Muscle of leg (tissue), 11 donors: ENCODE results near the gene PIP5K1B. TPM values are rescaled to one million over a fixed set of nuclear protein-coding genes. Genes with fewer than 3 reads are reported as not detected.

Experiments used
- DNase-seq: peaks from one replicate; pipeline ENCODE4 v3.0.0; 2013
- H3K27ac ChIP-seq: one replicate; pipeline ENCODE4 v1.5.1; 2013; ENCODE audit warnings: mild to moderate bottlenecking, low read length, control low read depth
- H3K27me3 ChIP-seq: one replicate; pipeline ENCODE4 v1.6.1; 2013; ENCODE audit warnings: low read length; ENCODE audit not compliant: control insufficient read depth, insufficient read depth
- H3K36me3 ChIP-seq: one replicate; pipeline ENCODE4 v1.6.1; 2013; ENCODE audit warnings: low read length; ENCODE audit not compliant: control insufficient read depth, insufficient read depth
- H3K4me1 ChIP-seq: one replicate; pipeline ENCODE4 v1.6.1; 2013; ENCODE audit warnings: low read length; ENCODE audit not compliant: control insufficient read depth, insufficient read depth
- H3K4me3 ChIP-seq: one replicate; pipeline ENCODE4 v1.5.1; 2013; ENCODE audit warnings: low read length, control low read depth
- H3K9me3 ChIP-seq: replicated peaks from 2 replicates; pipeline ENCODE4 v1.6.1; 2013; ENCODE audit warnings: low read depth, low read length; ENCODE audit not compliant: control insufficient read depth
- whole genome bisulfite sequencing: methylation state at CpG from one replicate; pipeline ENCODE4 v1.1.5; 2013; ENCODE audit warnings: missing lambda C conversion rate; ENCODE audit not compliant: insufficient coverage; 5-methylcytosine and 5-hydroxymethylcytosine counted together
- polyA plus RNA-seq, 8 donors: library from polyadenylated mRNA; unstranded; fragments of 120-200 nt; gene quantifications; one replicate each; pipeline versions ENCODE4 v1.2.1 to v1.2.3, GENCODE V29; 2013; ENCODE audit warnings: inconsistent platforms in 1 of 8, low replicate concordance in 1 of 8; ENCODE audit not compliant: insufficient read length in 8 of 8, insufficient read depth in 1 of 8
- total RNA-seq: library from RNA; stranded (reverse); fragments of 120-200 nt; gene quantifications from one replicate; pipeline ENCODE4 v1.2.4, GENCODE V29; 2013

The PIP5K1B gene
- total and polyA plus RNA-seq, 9 donors = 0.91 to 3.1 (median 1.3) TPM

DNA sequence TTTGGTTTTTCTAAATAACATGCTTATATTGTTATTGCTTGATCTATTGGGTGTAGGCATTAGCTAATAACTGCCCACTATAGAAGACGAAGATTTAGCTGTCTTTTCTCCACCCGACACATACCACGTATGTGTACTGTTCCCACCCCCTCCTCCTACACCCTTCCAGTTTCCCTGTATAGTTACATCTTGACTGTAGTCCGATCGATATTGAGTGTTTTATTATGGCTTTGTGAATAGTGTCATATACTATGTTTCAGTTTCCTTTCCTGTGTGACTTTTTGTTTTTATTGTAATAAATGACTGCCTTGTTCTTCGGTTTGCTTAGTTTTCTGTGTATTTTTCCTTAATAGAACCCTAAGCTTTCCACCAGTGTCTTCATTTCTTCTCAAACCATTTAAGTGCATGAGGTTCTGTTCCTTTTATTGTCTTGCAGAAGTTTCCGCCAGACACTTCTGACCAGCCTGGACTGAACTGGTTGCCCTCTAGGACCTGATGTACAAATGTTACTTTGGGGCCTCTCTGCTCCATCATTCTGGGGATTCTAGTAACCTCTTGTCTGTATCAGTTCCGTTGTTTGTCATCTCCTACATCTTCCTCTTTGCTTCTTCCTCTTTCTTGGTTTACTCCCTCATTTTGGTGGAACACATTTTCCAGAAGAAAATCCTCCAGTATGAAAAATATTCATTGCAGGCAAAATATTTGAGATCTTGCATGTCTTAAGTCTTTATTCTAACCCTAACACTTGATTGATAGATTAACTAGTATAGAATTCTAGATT is 247.0 kb downstream of the PIP5K1B start:
- Histone ChIP-seq H3K4me1 (no peaks in the 10 kb centered on the region), H3K4me3 (no peak overlapping the region), H3K27ac (no peak overlapping the region), H3K9me3 (no peaks in the 10 kb centered on the region), H3K27me3 (no peaks in the 10 kb centered on the region), H3K36me3 (no peaks in the 10 kb centered on the region)
- peak; percentile 58 for DNase-seq
- 100% methylated on average over 1 of the region's 8 CpGs for WGBS

DNA sequence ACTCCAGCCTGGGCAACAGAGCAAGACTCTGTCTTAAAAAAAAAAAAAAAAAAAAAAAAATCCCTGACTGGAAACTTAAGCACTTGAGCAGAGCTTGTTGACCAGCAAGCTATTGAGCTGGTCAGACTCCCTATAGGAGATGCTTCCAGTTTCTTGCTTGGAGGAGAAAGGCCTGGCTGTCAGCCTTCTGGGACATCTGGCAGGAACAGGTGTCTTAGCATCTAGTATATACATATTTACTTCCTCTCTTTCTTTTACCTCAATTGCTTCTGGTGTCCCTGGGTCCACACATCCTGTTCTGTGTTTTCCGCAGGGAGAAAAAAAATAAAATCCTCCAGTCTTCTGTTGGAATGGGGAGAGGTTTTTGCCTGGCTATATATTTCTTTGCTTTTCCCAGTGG is 248.7 kb downstream of the PIP5K1B start:
- WGBS = no CpG with 5 or more reads among the region's 1 CpG
- Histone ChIP-seq H3K4me1 (no peaks in the 10 kb centered on the region), H3K4me3 (no peak overlapping the region), H3K9me3 (no peaks in the 10 kb centered on the region), H3K27ac (no peak overlapping the region), H3K36me3 (no peaks in the 10 kb centered on the region), H3K27me3 (no peaks in the 10 kb centered on the region)
- no peak for DNase-seq

DNA sequence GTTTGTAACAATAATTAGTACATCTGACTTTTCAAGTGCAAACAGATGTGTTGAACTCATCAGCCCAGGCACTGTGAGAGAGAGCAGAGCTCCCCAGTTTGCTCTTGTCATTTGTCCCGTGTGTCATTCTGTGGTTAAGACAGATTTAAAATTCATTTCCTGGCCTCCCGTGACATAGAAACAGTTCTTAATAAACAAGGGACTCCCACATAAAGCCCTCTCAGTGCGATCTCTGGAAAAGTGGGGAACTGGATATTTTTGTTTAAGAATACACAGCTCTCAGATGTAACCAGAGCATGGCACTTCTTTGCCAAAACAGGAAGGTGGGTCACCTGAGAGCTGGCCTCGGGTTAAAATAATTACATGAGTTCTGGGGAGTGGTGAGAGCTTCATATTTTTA is 250.3 kb downstream of the PIP5K1B start:
- no peaks in the 10 kb centered on the region for H3K4me1 ChIP-seq
- WGBS = no CpG with 5 or more reads among the region's 4 CpGs
- no peak overlapping the region for H3K4me3 ChIP-seq
- no peaks in the 10 kb centered on the region for H3K27me3 ChIP-seq
- no peaks in the 10 kb centered on the region for H3K36me3 ChIP-seq
- peak; percentile 23 for DNase-seq
- no peaks in the 10 kb centered on the region for H3K9me3 ChIP-seq
- H3K27ac ChIP-seq = no peak overlapping the region

DNA sequence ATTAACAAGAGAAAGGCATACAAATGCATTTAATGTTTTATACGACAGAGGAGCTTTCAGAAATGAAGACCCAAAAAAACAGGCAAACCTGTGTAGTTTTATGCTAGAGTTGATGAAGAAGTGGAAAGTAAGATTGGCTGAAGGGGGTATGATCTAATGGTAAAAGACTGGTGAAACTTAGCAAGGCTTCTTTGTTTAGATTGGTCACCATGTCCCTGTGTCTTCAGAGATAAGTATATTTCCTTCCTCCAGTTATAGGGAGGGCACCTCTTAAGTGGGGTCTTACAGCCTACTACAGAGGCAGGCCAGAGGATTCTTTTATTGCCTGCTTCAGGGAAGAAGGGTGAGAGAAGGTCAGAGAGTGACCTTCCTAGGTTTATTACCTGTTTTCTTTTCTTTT is 252.4 kb downstream of the PIP5K1B start:
- H3K27ac ChIP-seq = no peak overlapping the region
- H3K27me3 ChIP-seq = no peaks in the 10 kb centered on the region
- H3K36me3 ChIP-seq = no peaks in the 10 kb centered on the region
- WGBS = 100% methylated on average over 1 of the region's 1 CpG
- no peaks in the 10 kb centered on the region for H3K9me3 ChIP-seq
- no peak for DNase-seq
- no peaks in the 10 kb centered on the region for H3K4me1 ChIP-seq
- no peak overlapping the region for H3K4me3 ChIP-seq

DNA sequence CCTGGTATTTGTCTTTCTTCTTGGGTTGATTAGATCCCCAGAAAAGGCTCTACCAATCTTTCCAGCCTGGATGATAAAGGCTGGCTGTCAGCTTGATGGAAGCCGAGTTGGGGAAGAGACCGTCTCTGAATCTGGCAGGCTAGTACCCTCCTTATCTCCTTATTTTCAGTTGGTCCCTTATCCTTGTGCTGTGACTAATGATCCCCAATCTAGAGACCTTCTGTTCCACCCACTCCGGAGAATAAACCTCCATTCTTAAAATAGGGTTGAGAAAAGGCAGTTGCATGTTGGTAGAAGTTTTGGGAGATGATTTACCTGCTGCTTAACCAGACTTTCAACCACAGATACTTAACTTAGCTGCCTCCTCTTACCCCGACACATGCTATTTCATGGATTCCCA is 256.5 kb downstream of the PIP5K1B start:
- Histone ChIP-seq H3K27me3 (no peaks in the 10 kb centered on the region), H3K27ac (no peak overlapping the region), H3K36me3 (no peaks in the 10 kb centered on the region), H3K4me3 (no peak overlapping the region), H3K9me3 (no peaks in the 10 kb centered on the region), H3K4me1 (no peaks in the 10 kb centered on the region)
- no CpG with 5 or more reads among the region's 4 CpGs for WGBS
- DNase-seq = no peak

DNA sequence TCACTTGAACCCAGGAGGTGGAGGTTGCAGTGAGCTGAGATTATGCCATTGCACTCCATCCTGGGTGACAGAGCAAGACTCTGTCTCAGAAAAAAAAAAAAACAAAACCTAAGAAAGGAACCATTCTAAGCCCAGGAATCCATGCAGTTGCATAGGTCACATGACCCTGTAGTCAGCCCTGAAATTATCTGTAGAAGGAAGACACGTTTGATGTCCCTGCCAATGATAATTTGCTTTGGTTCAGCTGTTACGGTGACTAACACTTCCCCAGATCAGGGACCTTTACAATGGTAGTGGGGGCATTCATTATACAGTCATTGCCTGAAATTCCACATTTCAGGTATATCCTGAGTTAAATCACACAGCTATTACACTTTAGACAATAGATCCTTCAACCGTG is 258.4 kb downstream of the PIP5K1B start:
- WGBS = no CpG with 5 or more reads among the region's 3 CpGs

DNA sequence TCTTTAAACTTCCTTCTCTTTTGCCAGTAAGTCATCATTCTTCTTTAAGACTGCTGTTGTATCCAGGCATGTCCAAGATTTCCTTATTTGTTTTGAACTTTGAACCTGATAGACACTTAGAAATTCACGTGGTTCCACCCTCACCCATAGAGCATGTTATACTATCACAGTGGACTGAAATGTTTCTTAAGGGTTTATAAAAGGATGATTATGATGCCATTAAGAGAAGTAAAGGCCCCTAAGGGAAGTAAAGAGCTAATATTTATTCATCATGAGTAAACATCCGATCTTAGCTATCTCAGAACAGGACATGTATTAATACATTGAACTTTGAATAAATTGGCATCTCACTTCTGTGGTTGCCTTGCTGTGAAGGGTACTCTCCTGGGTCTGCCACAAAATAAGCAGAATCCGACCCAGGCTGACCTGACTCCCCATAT is 259.1 kb downstream of the PIP5K1B start:
- no peak for DNase-seq
- Histone ChIP-seq H3K4me1 (no peaks in the 10 kb centered on the region), H3K4me3 (no peak overlapping the region), H3K36me3 (no peaks in the 10 kb centered on the region), H3K27me3 (no peaks in the 10 kb centered on the region), H3K9me3 (no peaks in the 10 kb centered on the region), H3K27ac (no peak overlapping the region)
- no CpG with 5 or more reads among the region's 3 CpGs for WGBS

More for the DNA sequence above, 258.4 kb downstream of the PIP5K1B start:
- H3K27ac ChIP-seq = no peak overlapping the region
- no peak for DNase-seq
- H3K9me3 ChIP-seq = no peaks in the 10 kb centered on the region
- H3K36me3 ChIP-seq = no peaks in the 10 kb centered on the region
- no peak overlapping the region for H3K4me3 ChIP-seq
- no peaks in the 10 kb centered on the region for H3K4me1 ChIP-seq
- H3K27me3 ChIP-seq = no peaks in the 10 kb centered on the region

DNA sequence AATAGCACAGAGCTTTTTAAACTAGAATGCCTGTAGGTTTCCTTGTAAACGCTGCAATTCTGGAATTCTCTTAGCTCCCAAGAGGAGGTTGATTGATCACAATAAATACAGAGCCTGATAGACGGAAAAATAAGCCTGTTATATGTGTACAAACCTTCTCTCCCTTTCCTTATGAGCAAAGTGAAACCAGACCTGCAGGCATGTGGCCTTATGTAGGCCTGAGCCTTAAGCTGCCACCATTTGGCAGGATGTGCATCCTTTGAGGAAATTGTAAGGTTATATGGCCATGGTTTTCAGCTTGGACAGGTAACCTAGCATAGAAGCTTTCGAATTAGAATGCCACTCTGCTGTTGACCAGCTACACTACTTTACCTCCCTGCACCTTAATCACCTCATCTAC is 259.7 kb downstream of the PIP5K1B start:
- Histone ChIP-seq H3K9me3 (no peaks in the 10 kb centered on the region), H3K36me3 (no peaks in the 10 kb centered on the region), H3K4me1 (no peaks in the 10 kb centered on the region), H3K27ac (no peak overlapping the region), H3K27me3 (no peaks in the 10 kb centered on the region), H3K4me3 (no peak overlapping the region)
- no CpG with 5 or more reads among the region's 3 CpGs for WGBS
- no peak for DNase-seq

DNA sequence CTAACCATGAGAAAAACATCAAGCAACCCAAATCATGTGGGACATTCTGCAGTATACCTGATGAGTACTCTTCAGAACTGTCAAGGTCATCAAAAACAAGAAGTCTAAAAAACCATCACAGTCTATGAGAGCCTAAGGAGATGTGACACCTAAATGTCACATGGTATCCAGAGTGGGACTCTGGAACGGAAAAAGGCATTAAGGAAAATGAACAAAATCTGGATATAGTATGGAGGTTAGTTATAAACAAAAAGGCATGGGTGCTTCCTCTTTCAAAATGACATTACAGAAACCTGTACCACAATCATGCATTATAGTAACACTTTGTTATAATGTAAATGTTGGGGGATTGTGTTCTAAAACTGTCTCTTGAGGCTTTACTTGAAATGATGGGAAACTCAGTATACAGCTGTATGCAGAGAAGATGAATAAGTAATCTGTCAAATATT is 261.5 kb downstream of the PIP5K1B start:
- WGBS = no CpG with 5 or more reads among the region's 1 CpG
- H3K4me3 ChIP-seq = no peak overlapping the region
- no peak for DNase-seq
- no peaks in the 10 kb centered on the region for H3K9me3 ChIP-seq
- H3K4me1 ChIP-seq = no peaks in the 10 kb centered on the region
- no peaks in the 10 kb centered on the region for H3K36me3 ChIP-seq
- H3K27ac ChIP-seq = no peak overlapping the region
- H3K27me3 ChIP-seq = no peaks in the 10 kb centered on the region

DNA sequence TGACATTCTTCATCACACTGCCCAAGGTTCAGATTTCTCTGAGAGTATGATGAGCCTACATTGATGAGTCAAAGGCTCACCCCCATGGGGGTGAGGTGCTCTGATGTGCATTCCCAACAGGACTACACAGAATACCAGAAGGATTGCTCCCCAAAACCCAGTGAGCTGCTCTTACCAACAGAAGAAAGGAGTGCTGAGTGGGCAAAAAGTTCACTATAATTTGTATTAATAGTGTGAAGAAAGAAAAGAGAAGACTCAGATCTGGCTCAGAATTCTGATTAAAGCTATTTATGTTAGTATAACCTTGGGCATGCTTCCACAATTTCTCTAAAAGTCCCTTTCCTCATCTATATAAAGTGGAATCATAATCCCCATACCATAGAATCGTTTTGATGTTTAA is 262.8 kb downstream of the PIP5K1B start:
- Histone ChIP-seq H3K4me1 (no peaks in the 10 kb centered on the region), H3K36me3 (no peaks in the 10 kb centered on the region), H3K4me3 (no peak overlapping the region), H3K27ac (no peak overlapping the region), H3K27me3 (no peaks in the 10 kb centered on the region), H3K9me3 (no peaks in the 10 kb centered on the region)
- WGBS = no CpG with 5 or more reads among the region's 1 CpG
- DNase-seq = no peak

DNA sequence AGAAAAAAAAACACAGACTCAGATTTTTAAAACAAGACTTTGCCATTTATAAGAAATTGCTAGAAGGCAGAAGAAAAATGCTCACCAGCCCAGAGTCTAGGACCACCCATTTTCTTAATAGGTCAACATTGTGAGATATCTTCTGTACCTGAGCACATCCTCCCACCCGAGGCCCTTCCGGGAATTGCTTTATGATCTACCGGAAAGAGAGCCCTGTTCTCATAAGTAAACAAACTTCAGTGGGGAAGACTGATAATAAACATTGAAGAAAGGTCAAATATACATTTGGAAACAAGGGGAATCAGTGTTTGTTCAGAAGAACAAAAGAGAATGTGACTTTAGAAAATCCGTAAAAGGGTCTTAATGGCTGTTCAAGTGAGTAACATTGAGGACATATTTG is 264.5 kb downstream of the PIP5K1B start:
- Histone ChIP-seq H3K9me3 (no peaks in the 10 kb centered on the region), H3K4me3 (no peak overlapping the region), H3K4me1 (no peaks in the 10 kb centered on the region), H3K27me3 (no peaks in the 10 kb centered on the region), H3K36me3 (no peaks in the 10 kb centered on the region), H3K27ac (no peak overlapping the region)
- no peak for DNase-seq
- no CpG with 5 or more reads among the region's 4 CpGs for WGBS
